GM12878 (cell line): ENCODE data around the gene PPP1R18. TPM values are rescaled to one million over a fixed set of nuclear protein-coding genes. Genes with fewer than 3 reads are reported as not detected.

ENCODE experiments used
- ATF7 ChIP-seq: fragments of 450-650 bp; IDR thresholded peaks from 2 replicates; pipeline ENCODE4 v1.6.1; 2016; ENCODE audit warnings: low read depth, mild to moderate bottlenecking
- CREB1 ChIP-seq: IDR thresholded peaks from 2 replicates; pipeline ENCODE4 v1.6.1; 2012; ENCODE audit warnings: low read depth, mild to moderate bottlenecking, inconsistent platforms
- CREM ChIP-seq: IDR thresholded peaks from 2 replicates; pipeline ENCODE4 v1.6.1; 2014; ENCODE audit warnings: antibody characterized with exemption, low read depth
- GABPA ChIP-seq: IDR thresholded peaks from 2 replicates; pipeline ENCODE4 v1.6.1; 2014; ENCODE audit warnings: antibody characterized with exemption, low read depth, mild to moderate bottlenecking, inconsistent platforms
- IRF5 ChIP-seq: fragments of 450-650 bp; IDR thresholded peaks from 2 replicates; pipeline ENCODE4 v1.6.1; 2017; ENCODE audit warnings: borderline replicate concordance
- JUNB ChIP-seq: IDR thresholded peaks from 2 replicates; pipeline ENCODE4 v1.6.1; 2016; ENCODE audit warnings: antibody characterized with exemption, mild to moderate bottlenecking
- RELB ChIP-seq: fragments of 450-650 bp; IDR thresholded peaks from 2 replicates; pipeline ENCODE4 v1.6.1; 2017; ENCODE audit warnings: low read depth, mild to moderate bottlenecking, moderate library complexity
- TARDBP ChIP-seq: IDR thresholded peaks from 2 replicates; pipeline ENCODE4 v1.6.1; 2016; ENCODE audit warnings: borderline replicate concordance
- TCF12 ChIP-seq: IDR thresholded peaks from 2 replicates; pipeline ENCODE4 v1.6.1; 2011; ENCODE audit warnings: low read depth, mild to moderate bottlenecking, low read length
- TCF7 ChIP-seq: IDR thresholded peaks from 2 replicates; pipeline ENCODE4 v1.6.1; 2014; ENCODE audit warnings: antibody characterized with exemption, borderline replicate concordance
- polyA plus RNA-seq, 11 experiments: library from polyadenylated mRNA; depleted of rRNA in 4 of 11; unstranded in 6 of 11; stranded (reverse) in 5 of 11; fragments of >200 nt; fragmentation: Nextera tagmentation in 4 of 11; fragmentation: Illumina TruSeq in 1 of 11; extraction: Ambion mirVana in 4 of 11; extraction: Trizol in 1 of 11; gene quantifications; 1 replicate in 1 of 11; 2 replicates in 10 of 11; pipeline versions ENCODE4 v1.2.1 to v1.2.3, GENCODE V29; 2011 to 2016; ENCODE audit warnings: inconsistent platforms in 2 of 11, missing spikeins in 2 of 11, low read depth in 1 of 11
- total RNA-seq, 4 experiments: library from RNA; depleted of rRNA in 3 of 4; stranded (reverse); fragments of >200 nt in 3 of 4; fragmentation: Illumina TruSeq in 1 of 4; extraction: Trizol in 1 of 4; gene quantifications; 2 replicates each; pipeline versions ENCODE4 v1.2.1 to v1.2.3, GENCODE V29; 2013 to 2021
- TF ChIP-seq, protein P1 (sequence below): fragments of 450-650 bp; IDR thresholded peaks from 2 replicates; pipeline ENCODE4 v1.6.1; 2016; ENCODE audit warnings: mild to moderate bottlenecking, moderate library complexity, borderline replicate concordance
- TF ChIP-seq, protein P2 (sequence below): IDR thresholded peaks from 2 replicates; pipeline ENCODE4 v1.6.1; 2012; ENCODE audit warnings: low read length, inconsistent platforms
- TF ChIP-seq, protein P3 (sequence below): IDR thresholded peaks from 2 replicates; pipeline ENCODE4 v1.6.1; 2012; ENCODE audit warnings: improper control_type of control experiment, low read depth, low read length; ENCODE audit not compliant: insufficient replicate concordance

PPP1R18 gene
- total and polyA plus RNA-seq, 10 of the 15 experiments (the other 5 are each of a cell fraction or from before 2014, with no cell fraction given) = 21.0 to 119 (median 52.6) TPM

GRCh38 chr6:30735668-30736314 lies 49.3 kb upstream of the PPP1R18 start (continued):
- TF ChIP-seq, protein P1, sequence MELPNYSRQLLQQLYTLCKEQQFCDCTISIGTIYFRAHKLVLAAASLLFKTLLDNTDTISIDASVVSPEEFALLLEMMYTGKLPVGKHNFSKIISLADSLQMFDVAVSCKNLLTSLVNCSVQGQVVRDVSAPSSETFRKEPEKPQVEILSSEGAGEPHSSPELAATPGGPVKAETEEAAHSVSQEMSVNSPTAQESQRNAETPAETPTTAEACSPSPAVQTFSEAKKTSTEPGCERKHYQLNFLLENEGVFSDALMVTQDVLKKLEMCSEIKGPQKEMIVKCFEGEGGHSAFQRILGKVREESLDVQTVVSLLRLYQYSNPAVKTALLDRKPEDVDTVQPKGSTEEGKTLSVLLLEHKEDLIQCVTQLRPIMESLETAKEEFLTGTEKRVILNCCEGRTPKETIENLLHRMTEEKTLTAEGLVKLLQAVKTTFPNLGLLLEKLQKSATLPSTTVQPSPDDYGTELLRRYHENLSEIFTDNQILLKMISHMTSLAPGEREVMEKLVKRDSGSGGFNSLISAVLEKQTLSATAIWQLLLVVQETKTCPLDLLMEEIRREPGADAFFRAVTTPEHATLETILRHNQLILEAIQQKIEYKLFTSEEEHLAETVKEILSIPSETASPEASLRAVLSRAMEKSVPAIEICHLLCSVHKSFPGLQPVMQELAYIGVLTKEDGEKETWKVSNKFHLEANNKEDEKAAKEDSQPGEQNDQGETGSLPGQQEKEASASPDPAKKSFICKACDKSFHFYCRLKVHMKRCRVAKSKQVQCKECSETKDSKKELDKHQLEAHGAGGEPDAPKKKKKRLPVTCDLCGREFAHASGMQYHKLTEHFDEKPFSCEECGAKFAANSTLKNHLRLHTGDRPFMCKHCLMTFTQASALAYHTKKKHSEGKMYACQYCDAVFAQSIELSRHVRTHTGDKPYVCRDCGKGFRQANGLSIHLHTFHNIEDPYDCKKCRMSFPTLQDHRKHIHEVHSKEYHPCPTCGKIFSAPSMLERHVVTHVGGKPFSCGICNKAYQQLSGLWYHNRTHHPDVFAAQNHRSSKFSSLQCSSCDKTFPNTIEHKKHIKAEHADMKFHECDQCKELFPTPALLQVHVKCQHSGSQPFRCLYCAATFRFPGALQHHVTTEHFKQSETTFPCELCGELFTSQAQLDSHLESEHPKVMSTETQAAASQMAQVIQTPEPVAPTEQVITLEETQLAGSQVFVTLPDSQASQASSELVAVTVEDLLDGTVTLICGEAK = no peak
- TF ChIP-seq CREB1 = 0 out of 2 replicates have a peak, but pooled peaks have one; percentile 30
- 0 out of 2 replicates have a peak, but pooled peaks have one; percentile 28 for TF ChIP-seq TCF7
- peak; percentile 29; the same call in 1 of the 2 replicates for TF ChIP-seq CREM
- TF ChIP-seq GABPA = 0 out of 2 replicates have a peak, but pooled peaks have one; percentile 10
- no peak for TF ChIP-seq TARDBP
- TF ChIP-seq, protein P2, sequence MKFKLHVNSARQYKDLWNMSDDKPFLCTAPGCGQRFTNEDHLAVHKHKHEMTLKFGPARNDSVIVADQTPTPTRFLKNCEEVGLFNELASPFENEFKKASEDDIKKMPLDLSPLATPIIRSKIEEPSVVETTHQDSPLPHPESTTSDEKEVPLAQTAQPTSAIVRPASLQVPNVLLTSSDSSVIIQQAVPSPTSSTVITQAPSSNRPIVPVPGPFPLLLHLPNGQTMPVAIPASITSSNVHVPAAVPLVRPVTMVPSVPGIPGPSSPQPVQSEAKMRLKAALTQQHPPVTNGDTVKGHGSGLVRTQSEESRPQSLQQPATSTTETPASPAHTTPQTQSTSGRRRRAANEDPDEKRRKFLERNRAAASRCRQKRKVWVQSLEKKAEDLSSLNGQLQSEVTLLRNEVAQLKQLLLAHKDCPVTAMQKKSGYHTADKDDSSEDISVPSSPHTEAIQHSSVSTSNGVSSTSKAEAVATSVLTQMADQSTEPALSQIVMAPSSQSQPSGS = peak; percentile 56; the same call in 1 of the 2 replicates
- 0 out of 2 replicates have a peak, but pooled peaks have one; percentile 24 for TF ChIP-seq TCF12
- peak; percentile 66 for TF ChIP-seq JUNB
- peak; percentile 80 for TF ChIP-seq RELB
- TF ChIP-seq, protein P3, sequence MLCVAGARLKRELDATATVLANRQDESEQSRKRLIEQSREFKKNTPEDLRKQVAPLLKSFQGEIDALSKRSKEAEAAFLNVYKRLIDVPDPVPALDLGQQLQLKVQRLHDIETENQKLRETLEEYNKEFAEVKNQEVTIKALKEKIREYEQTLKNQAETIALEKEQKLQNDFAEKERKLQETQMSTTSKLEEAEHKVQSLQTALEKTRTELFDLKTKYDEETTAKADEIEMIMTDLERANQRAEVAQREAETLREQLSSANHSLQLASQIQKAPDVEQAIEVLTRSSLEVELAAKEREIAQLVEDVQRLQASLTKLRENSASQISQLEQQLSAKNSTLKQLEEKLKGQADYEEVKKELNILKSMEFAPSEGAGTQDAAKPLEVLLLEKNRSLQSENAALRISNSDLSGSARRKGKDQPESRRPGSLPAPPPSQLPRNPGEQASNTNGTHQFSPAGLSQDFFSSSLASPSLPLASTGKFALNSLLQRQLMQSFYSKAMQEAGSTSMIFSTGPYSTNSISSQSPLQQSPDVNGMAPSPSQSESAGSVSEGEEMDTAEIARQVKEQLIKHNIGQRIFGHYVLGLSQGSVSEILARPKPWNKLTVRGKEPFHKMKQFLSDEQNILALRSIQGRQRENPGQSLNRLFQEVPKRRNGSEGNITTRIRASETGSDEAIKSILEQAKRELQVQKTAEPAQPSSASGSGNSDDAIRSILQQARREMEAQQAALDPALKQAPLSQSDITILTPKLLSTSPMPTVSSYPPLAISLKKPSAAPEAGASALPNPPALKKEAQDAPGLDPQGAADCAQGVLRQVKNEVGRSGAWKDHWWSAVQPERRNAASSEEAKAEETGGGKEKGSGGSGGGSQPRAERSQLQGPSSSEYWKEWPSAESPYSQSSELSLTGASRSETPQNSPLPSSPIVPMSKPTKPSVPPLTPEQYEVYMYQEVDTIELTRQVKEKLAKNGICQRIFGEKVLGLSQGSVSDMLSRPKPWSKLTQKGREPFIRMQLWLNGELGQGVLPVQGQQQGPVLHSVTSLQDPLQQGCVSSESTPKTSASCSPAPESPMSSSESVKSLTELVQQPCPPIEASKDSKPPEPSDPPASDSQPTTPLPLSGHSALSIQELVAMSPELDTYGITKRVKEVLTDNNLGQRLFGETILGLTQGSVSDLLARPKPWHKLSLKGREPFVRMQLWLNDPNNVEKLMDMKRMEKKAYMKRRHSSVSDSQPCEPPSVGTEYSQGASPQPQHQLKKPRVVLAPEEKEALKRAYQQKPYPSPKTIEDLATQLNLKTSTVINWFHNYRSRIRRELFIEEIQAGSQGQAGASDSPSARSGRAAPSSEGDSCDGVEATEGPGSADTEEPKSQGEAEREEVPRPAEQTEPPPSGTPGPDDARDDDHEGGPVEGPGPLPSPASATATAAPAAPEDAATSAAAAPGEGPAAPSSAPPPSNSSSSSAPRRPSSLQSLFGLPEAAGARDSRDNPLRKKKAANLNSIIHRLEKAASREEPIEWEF = peak; percentile 40
- TF ChIP-seq ATF7 = peak; percentile 41; the same call in 1 of the 2 replicates
- no peak for TF ChIP-seq IRF5
